ENCODE data around the gene DHX8. TPM values are rescaled to one million over a fixed set of nuclear protein-coding genes. Genes with fewer than 3 reads are reported as not detected.
A peak's percentile ranks its signal among the peaks of the same experiment; 100 is the strongest.

The DHX8 gene
- total RNA-seq, 1 donor: 47.5 TPM

- no peak overlapping the region for H3K4me3 ChIP-seq (ENCODE audit: low read depth, low read length)
- no peak for DNase-seq (ENCODE audit: low read depth)
- TF ChIP-seq CTCF (IDR thresholded peaks at IDR 0.05; ENCODE audit: insufficient read depth, low read depth, low read length): no peak
Observed at GRCh38 chr17:43563600-43564594, 80.1 kb downstream of the DHX8 start.

- H3K4me3 ChIP-seq (ENCODE audit: low read depth, low read length): no peak overlapping the region
- DNase-seq (ENCODE audit: low read depth): no peak
- no peak for TF ChIP-seq CTCF (IDR thresholded peaks at IDR 0.05; ENCODE audit: insufficient read depth, low read depth, low read length)
Observed at GRCh38 chr17:43568506-43569082, 84.8 kb downstream of the DHX8 start.

DNA sequence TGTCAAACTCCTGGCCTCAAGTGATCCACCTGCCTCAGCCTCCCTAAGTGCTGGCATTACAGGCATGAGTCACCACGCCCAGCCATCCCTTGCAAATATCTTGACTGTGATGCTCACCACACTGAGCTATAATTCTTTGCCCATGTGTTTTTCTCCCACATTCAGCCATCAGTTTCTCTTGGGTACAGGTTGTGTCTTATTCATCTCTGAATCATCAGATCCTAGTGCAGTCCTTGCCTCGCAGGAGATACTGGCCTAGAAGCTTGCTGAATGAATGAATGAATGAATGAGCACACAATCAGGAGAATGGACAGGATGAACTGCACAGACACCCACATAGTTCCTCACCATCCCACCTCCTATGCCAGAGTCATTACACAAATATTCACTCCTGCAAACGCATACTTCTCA, 86.7 kb downstream of the DHX8 start:
- no peak for TF ChIP-seq CTCF (IDR thresholded peaks at IDR 0.05; ENCODE audit: insufficient read depth, low read depth, low read length)
- DNase-seq (ENCODE audit: low read depth): peak; percentile 26
- no peak overlapping the region for H3K4me3 ChIP-seq (ENCODE audit: low read depth, low read length)

DNA sequence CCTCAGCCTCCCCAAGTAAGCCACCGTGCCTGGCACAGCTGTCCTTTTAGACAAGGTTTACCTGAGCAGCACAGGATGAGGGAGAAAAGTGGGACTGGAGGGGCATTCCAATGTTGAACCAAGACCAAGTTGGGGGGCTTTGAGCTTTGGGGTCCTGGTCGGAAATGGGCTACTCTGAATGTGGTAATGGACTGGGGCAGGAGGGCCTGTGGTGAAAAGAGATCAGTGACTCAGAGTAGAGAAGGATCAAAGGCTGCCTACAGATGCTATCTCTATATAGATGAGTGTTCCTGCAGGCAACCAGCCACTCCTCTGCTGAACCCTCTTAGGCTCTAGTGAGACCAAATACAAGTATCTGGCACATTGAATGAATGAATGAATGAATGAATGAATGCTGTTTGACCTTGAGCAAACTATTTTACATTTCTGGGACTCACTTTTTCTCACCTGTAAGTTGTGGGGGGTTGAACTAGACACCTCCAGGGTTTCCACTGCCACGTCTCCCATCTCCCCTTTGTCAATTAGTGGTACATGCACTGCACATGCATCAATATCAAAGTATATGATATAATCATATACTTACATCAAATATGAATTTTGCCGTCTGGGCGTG, 88.7 kb downstream of the DHX8 start:
- DNase-seq (ENCODE audit: low read depth): no peak
- H3K4me3 ChIP-seq (ENCODE audit: low read depth, low read length): no peak overlapping the region
- no peak for TF ChIP-seq CTCF (IDR thresholded peaks at IDR 0.05; ENCODE audit: insufficient read depth, low read depth, low read length)

- TF ChIP-seq CTCF (IDR thresholded peaks at IDR 0.05; ENCODE audit: insufficient read depth, low read depth, low read length): no peak
- DNase-seq (ENCODE audit: low read depth): no peak
- H3K4me3 ChIP-seq (ENCODE audit: low read depth, low read length): no peak overlapping the region
Observed at GRCh38 chr17:43573579-43574321, 90.0 kb downstream of the DHX8 start.

DNA sequence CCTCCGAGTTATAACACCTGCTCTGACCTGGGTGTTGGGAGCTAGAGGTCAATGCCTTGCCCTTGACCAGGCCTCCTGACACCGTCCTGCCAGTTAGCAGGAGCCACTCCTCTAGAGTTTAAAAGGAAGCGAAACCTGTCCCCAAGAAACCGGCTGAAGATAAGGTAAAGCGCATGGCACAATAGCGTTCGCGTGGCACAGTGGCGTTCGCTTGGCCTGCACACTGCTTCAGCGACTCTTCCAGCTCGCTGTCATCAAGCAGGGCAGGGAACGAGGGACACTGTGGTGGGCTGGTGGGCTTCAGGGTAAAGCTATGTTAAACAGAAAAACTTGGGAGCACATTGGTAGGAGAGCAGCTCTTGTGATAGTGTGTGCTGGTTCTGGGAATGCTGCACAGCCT, 90.6 kb downstream of the DHX8 start:
- no peak for TF ChIP-seq CTCF (IDR thresholded peaks at IDR 0.05; ENCODE audit: insufficient read depth, low read depth, low read length)
- no peak for DNase-seq (ENCODE audit: low read depth)
- H3K4me3 ChIP-seq (ENCODE audit: low read depth, low read length): no peak overlapping the region
